Iris pigment epithelial cell (primary cell): Measurements from ENCODE around the gene NLRP10.

Experiments
- DNase-seq: peaks from one replicate; pipeline ENCODE4 v3.0.0-alpha.2; 2011; ENCODE audit warnings: low read depth

Gene NLRP10

GRCh38 chr11:7974668-7975067, 9.4 kb upstream of the NLRP10 start:
- DNase-seq = no peak

DNA sequence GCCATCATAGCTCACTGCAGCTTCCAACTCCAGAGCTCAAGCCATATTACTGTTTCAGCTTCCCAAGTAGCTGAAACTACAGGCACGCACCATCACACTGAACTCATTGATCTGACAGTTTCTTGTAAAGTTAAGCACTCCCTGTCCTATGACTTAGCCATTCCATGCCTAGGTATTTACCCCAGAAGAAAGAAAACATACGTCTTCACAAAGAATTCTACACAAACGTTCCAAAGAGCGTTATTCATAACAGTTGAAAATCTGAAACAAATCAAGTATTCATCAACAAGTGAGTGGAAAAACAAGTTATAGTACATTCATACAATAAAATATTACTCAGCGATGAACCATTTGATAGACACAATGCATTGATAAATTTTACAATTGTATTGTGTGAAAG, 7.8 kb upstream of the NLRP10 start:
- DNase-seq = peak; percentile 14

DNA sequence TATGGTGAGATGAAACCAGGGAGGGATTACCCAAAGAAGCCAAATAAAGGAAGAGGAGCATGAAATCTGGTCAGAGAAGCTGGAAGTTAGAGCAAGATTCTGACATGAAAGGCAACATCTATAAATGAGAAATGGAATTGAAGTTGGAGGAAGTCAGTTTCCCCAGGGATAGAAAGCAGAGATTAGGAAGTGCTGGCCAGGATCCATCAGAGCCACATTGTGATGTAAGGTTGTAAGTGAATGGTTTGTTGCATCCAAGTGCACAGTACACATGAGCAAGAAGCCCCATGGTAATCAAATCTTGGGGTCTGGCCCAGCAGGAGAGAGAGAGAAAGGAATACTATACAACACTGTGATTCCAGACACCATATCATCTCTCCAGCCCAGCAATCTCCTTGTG, 6.6 kb upstream of the NLRP10 start:
- no peak for DNase-seq

GRCh38 chr11:7969756-7970646, 4.8 kb upstream of the NLRP10 start:
- DNase-seq = no peak

DNA sequence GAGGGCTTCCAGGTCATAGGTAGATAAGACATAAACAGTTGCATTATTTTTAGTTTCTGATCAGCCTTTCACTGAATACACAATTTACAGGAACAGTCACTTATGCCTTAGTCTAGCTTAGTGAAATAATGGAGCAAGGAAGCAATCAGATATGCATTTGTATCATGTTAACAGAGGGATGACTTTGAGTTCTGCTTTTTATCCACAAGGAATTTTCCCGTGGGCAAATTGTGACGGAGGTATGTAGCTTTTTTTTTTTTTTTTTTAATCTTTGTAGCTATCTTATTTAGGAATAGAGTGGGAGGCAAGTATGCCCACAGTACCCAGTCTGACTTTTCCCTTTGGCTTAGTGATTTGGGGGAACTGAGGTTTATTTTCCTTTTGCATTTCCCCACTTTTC, 3.4 kb upstream of the NLRP10 start:
- DNase-seq = no peak

- peak; percentile 14 for DNase-seq
Observed at GRCh38 chr11:7967826-7968225, 2.6 kb upstream of the NLRP10 start.

DNA sequence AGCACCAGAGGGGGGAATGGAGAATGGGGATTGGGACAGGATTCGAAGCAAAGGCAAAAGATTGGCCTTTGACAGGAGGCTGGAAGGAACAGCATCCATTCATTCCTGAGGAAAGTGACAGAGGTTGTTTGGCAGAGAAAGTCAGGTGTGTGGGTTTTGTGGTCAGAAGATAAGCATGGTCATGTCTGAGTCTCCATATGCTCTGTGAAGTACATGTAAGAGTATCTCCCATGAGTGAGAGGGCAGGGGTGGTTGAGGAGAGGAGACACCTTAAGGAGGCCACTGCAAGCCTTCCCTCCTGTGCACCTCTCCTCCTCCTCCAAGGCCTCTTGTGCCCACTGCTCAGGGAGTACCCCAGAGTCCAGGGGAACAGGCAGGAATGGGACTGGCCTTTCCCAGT, 1.9 kb upstream of the NLRP10 start:
- DNase-seq = peak; percentile 6

GRCh38 chr11:7964873-7965272, 374 bp downstream of the NLRP10 start:
- DNase-seq = peak; percentile 34

- DNase-seq = no peak
Observed at GRCh38 chr11:7964261-7964660, 986 bp downstream of the NLRP10 start.

- DNase-seq = no peak
Observed at GRCh38 chr11:7955191-7955590, 10.1 kb downstream of the NLRP10 start.

DNA sequence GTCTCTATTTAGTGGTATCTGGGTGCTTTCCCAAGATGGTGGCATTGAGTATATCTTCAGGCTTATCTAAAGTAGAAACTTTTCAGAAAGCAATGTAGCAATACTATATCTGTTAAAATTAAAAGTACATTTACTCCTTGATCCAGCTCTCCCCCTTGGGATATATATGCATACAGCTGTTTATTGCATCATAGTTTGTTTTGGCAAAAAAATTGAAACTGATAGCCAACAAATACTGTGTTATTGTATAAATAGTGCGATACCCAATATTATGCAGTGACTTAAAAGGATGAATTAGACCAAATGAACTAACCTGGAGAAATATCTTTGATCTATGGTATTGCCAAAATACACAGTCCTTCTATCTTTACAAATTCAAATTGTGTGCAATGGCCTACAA, 15.3 kb downstream of the NLRP10 start:
- DNase-seq = no peak

GRCh38 chr11:7944123-7944522, 21.1 kb downstream of the NLRP10 start:
- no peak for DNase-seq

GRCh38 chr11:7941608-7942007, 23.6 kb downstream of the NLRP10 start, which contains the start of gene OR10A3:
Gene OR10A3 (minus strand): TSS chr11:7941708. CDS start chr11:7939520, 2,188 bp downstream.
- no peak for DNase-seq

DNA sequence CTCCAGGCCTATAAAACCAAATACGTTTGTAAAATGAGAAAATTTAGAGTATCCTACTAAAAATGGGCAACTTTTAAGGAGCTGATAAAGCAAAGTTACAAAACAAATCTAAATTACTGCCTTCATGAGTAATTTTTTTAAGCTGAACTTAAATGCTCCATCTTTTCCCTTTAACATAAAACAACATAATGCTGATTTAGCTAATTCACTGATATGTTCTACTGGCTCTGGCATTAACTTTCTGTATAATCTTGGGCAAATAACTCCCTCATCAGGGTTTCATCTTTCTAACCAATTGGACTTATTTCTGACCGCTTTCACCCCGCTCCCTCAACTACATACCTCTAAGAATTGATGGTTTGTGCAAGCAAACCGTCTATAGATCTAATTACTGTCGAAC, 24.1 kb downstream of the NLRP10 start:
- DNase-seq = no peak

DNA sequence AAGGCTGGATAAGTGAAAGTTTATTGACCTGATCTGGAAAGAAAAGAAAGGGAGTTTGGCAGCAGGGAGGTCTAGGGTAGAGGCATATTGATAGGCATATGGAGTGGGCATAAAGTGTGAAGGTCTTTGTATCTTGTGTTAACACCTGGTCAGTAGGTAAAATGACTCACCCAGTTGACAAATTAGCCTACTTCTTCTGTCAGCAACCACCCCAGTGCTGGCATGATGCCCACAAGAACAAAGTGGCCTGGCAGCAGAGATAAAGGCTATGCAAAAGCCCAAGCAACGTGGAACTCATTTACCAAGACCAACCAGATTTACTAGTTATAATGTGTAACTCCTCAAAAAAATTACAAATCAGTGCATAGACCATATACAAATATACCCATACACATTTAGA, 28.6 kb downstream of the NLRP10 start:
- no peak for DNase-seq

DNA sequence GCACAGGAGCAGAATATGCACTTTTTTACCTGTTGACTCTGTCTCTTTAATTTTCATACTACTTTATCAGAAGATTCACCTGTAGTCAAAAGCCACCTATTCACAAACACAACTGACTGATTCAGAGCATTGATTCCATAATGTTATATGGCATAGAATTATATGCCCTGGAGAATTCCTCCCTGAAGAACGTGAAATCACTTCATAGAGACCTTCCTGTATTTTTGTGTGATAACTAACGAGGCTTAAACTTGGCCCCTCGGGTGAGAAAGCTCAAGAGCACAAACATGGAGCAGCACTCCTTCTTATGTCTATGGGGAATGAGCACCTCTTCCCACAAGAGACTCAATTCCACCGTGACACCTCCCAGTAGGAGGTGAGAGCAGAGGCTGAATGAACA, 34.1 kb downstream of the NLRP10 start, which contains the start of gene OR10A6:
OR10A6 (minus strand) TSS at position 101 of the 400 bp plus-strand sequence. CDS start 2,606 bp downstream, outside the sequence.
- no peak for DNase-seq

- peak; percentile 43 for DNase-seq
Observed at GRCh38 chr11:7927635-7928034, 37.6 kb downstream of the NLRP10 start.

GRCh38 chr11:7924536-7924935, 40.7 kb downstream of the NLRP10 start:
- DNase-seq = peak; percentile 24

DNA sequence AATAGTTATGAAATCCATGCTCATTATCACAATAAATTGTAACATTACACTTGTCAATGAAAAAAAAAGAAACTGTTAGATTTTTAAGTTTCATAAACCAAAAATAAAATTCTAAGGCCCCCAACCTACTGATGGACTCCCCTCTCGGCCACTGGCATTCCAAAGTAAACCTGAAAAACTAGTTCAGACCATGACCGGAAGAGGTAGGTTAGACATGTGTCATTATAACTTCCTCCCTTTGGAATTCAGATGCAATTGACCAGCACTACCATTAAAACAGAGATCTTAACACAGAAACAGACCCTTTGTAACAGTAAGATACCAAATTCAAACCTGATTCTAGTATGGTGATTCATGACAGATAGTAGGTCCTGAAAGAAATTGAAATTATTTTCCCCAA, 47.1 kb downstream of the NLRP10 start:
- DNase-seq = no peak
